ENCODE data around the gene CEP126.

The CEP126 gene

GRCh38 chr11:101914738-101915426 lies at the start of gene CEP126:
Gene CEP126, plus strand, starts transcription at chr11:101915010. Its CDS starts 275 bp downstream, at chr11:101915285.
- DNase-seq = peak; percentile 95

GRCh38 chr11:101866619-101867491 lies 48.0 kb upstream of the CEP126 start:
- DNase-seq = no peak

- no peak for DNase-seq
Observed at GRCh38 chr11:101867951-101868350, 46.9 kb upstream of the CEP126 start.

GRCh38 chr11:101870510-101870909 lies 44.3 kb upstream of the CEP126 start:
- no peak for DNase-seq

GRCh38 chr11:101872171-101872882 lies 42.5 kb upstream of the CEP126 start:
- no peak for DNase-seq

- no peak for DNase-seq
Observed at GRCh38 chr11:101880222-101880621, 34.6 kb upstream of the CEP126 start.

- no peak for DNase-seq
Observed at GRCh38 chr11:101881586-101881985, 33.2 kb upstream of the CEP126 start.

- DNase-seq = no peak
Observed at GRCh38 chr11:101885631-101886030, 29.2 kb upstream of the CEP126 start.

GRCh38 chr11:101889767-101890166 lies 25.0 kb upstream of the CEP126 start:
- DNase-seq = no peak

- no peak for DNase-seq
Observed at GRCh38 chr11:101894505-101894904, 20.3 kb upstream of the CEP126 start.

- DNase-seq = no peak
Observed at GRCh38 chr11:101907815-101908214, 7.0 kb upstream of the CEP126 start.

GRCh38 chr11:101909087-101909486 lies 5.7 kb upstream of the CEP126 start:
- DNase-seq = no peak

GRCh38 chr11:101912823-101913284 lies 2.0 kb upstream of the CEP126 start:
- DNase-seq = no peak

GRCh38 chr11:101913656-101914055 lies 1.2 kb upstream of the CEP126 start:
- no peak for DNase-seq

- no peak for DNase-seq
Observed at GRCh38 chr11:101914341-101914737, 471 bp upstream of the CEP126 start.

GRCh38 chr11:101915791-101916291 lies 1.0 kb downstream of the CEP126 start:
- DNase-seq = no peak

- no peak for DNase-seq
Observed at GRCh38 chr11:101916422-101916821, 1.6 kb downstream of the CEP126 start, which contains the start of gene ANGPTL5. Gene ANGPTL5, minus strand, starts transcription at chr11:101916522. Its CDS starts 8,613 bp downstream, at chr11:101907909.

- no peak for DNase-seq
Observed at GRCh38 chr11:101917226-101917625, 2.4 kb downstream of the CEP126 start.

GRCh38 chr11:101920992-101921391 lies 6.2 kb downstream of the CEP126 start:
- DNase-seq = no peak

GRCh38 chr11:101923554-101923953 lies 8.7 kb downstream of the CEP126 start:
- DNase-seq = no peak

- no peak for DNase-seq
Observed at GRCh38 chr11:101929294-101929915, 14.6 kb downstream of the CEP126 start.

- DNase-seq = peak; percentile 77
Observed at GRCh38 chr11:101931692-101932091, 16.9 kb downstream of the CEP126 start.

Data from NCI-H1417 treated with DMSO at 0.1 percent for 48 hours (cell line).